ENCODE results near the gene SLC35B1. TPM values are rescaled to one million over a fixed set of nuclear protein-coding genes. Genes with fewer than 3 reads are reported as not detected.

The SLC35B1 gene
- total and polyA plus RNA-seq, 8 donors: 48.8 to 74.9 (median 62.0) TPM

- no peaks in the 10 kb centered on the region for H3K27me3 ChIP-seq
- intact Hi-C loops (cut with DNase I): loop anchor here (10.0 kb wide), 1 partner anchor 144 kb away; the partner anchor contains the start of gene TAC4 (in 2 of the 2)
- DNase-seq (no peak), ATAC-seq (no peak)
- H3K36me3 ChIP-seq: peaks cover 0 to 65% of the 10 kb centered on the region in 2 donors
- TF ChIP-seq CTCF (IDR thresholded peaks at IDR 0.05): no peak
- no peak overlapping the region for H3K27ac ChIP-seq
- H3K4me1 ChIP-seq: peaks cover 0 to 12% of the 10 kb centered on the region in 2 donors
- no peak overlapping the region for H3K4me3 ChIP-seq
- H3K9me3 ChIP-seq: no peaks in the 10 kb centered on the region
Measured at GRCh38 chr17:49700960-49701359, 6.8 kb downstream of the SLC35B1 start.

- H3K27me3 ChIP-seq: no peaks in the 10 kb centered on the region
- no peak overlapping the region for H3K27ac ChIP-seq
- H3K36me3 ChIP-seq: peaks cover 0 to 56% of the 10 kb centered on the region in 2 donors
- H3K4me3 ChIP-seq: no peak overlapping the region
- H3K4me1 ChIP-seq: peaks cover 4 to 6% of the 10 kb centered on the region in 2 donors
- H3K9me3 ChIP-seq: no peaks in the 10 kb centered on the region
- ATAC-seq: no peak
- no peak for TF ChIP-seq CTCF (IDR thresholded peaks at IDR 0.05)
- intact Hi-C loops (cut with DNase I): loop anchor here (10.0 kb wide), 2 partner anchors 125 to 145 kb away; partner anchors contain the start of genes TAC4 (in 2 of the 2) and NXPH3 (in 1 of the 2)
- no peak for DNase-seq
Measured at GRCh38 chr17:49699966-49700575, 7.7 kb downstream of the SLC35B1 start.

- DNase-seq (no peak), ATAC-seq (no peak)
- no peak for TF ChIP-seq CTCF (IDR thresholded peaks at IDR 0.05)
- Histone ChIP-seq H3K27me3 (no peaks in the 10 kb centered on the region), H3K4me1 (peaks cover 3 to 4% of the 10 kb centered on the region in 2 donors), H3K9me3 (no peaks in the 10 kb centered on the region), H3K36me3 (peaks cover 0 to 36% of the 10 kb centered on the region in 2 donors), H3K27ac (no peak overlapping the region), H3K4me3 (no peak overlapping the region)
- intact Hi-C loops (cut with DNase I): loop anchor here in 1 of 2 donors (10.0 kb wide), 1 partner anchor 123 kb away; the partner anchor contains the start of gene NXPH3
Measured at GRCh38 chr17:49698005-49698404, 9.8 kb downstream of the SLC35B1 start.

- Histone ChIP-seq H3K4me3 (no peak overlapping the region), H3K9me3 (no peaks in the 10 kb centered on the region), H3K36me3 (peaks cover 0 to 18% of the 10 kb centered on the region in 2 donors), H3K4me1 (peaks cover 4% of the 10 kb centered on the region in 2 donors), H3K27ac (no peak overlapping the region), H3K27me3 (no peaks in the 10 kb centered on the region)
- no peak for TF ChIP-seq CTCF (IDR thresholded peaks at IDR 0.05)
- no peak for DNase-seq
- ATAC-seq: peak; percentile 49
- intact Hi-C loops (cut with DNase I): loop anchor here in 1 of 2 donors (10.0 kb wide), 1 partner anchor 121 kb away; the partner anchor contains the start of gene NXPH3
Measured at GRCh38 chr17:49696233-49696761, 11.5 kb downstream of the SLC35B1 start.

- TF ChIP-seq CTCF (IDR thresholded peaks at IDR 0.05): no peak
- Histone ChIP-seq H3K9me3 (no peaks in the 10 kb centered on the region), H3K27me3 (no peaks in the 10 kb centered on the region), H3K4me3 (no peak overlapping the region), H3K36me3 (peaks cover 0 to 13% of the 10 kb centered on the region in 2 donors), H3K4me1 (peaks cover 4 to 7% of the 10 kb centered on the region in 2 donors), H3K27ac (no peak overlapping the region)
- DNase-seq (no peak), ATAC-seq (no peak)
- intact Hi-C loops (cut with DNase I): loop anchor here (2.0 to 10.0 kb wide), 2 partner anchors 121 to 125 kb away; partner anchors contain the start of gene NXPH3 (in 1 of the 2)
Measured at GRCh38 chr17:49695698-49696232, 12.0 kb downstream of the SLC35B1 start.

Data from left lung (tissue), 10 donors.